Neural progenitor cell (in vitro differentiated cells): Measurements from ENCODE around the gene MATR3. TPM values are rescaled to one million over a fixed set of nuclear protein-coding genes. Genes with fewer than 3 reads are reported as not detected.

ENCODE experiments used
- DNase-seq: peaks from one replicate; pipeline ENCODE4 v3.0.0-alpha.2; 2016; ENCODE audit warnings: low spot score
- H2AFZ ChIP-seq: fragments of 200-600 bp; sonication (generic); replicated peaks from 2 replicates; pipeline ENCODE4 v1.6.1; 2016; ENCODE audit warnings: antibody characterized with exemption
- H3F3A ChIP-seq: fragments of 200-600 bp; sonication (generic); 2 replicates; pipeline ENCODE4 v1.6.1; 2016; ENCODE audit warnings: antibody characterized with exemption, low read depth
- H3K27ac ChIP-seq: fragments of 200-600 bp; sonication (generic); 2 replicates; pipeline ENCODE4 v1.5.1; 2016; ENCODE audit warnings: mild to moderate bottlenecking
- H3K27me3 ChIP-seq: fragments of 200-600 bp; sonication (generic); 2 replicates; pipeline ENCODE4 v1.6.1; 2016; ENCODE audit warnings: mild to moderate bottlenecking, moderate library complexity
- H3K36me3 ChIP-seq: fragments of 200-600 bp; sonication (generic); 2 replicates; pipeline ENCODE4 v1.5.1; 2016
- H3K4me1 ChIP-seq: fragments of 200-600 bp; sonication (generic); 2 replicates; pipeline ENCODE4 v1.6.1; 2016; ENCODE audit warnings: mixed run types
- H3K4me2 ChIP-seq: fragments of 200-600 bp; sonication (generic); 2 replicates; pipeline ENCODE4 v1.6.1; 2016
- H3K4me3 ChIP-seq: fragments of 200-600 bp; sonication (generic); 2 replicates; pipeline ENCODE4 v1.5.1; 2016
- H3K79me2 ChIP-seq: fragments of 200-600 bp; sonication (generic); 2 replicates; pipeline ENCODE4 v1.6.1; 2016; ENCODE audit warnings: low read depth
- H3K9ac ChIP-seq: fragments of 200-600 bp; sonication (generic); 2 replicates; pipeline ENCODE4 v1.6.1; 2016
- H3K9me3 ChIP-seq: fragments of 200-600 bp; sonication (generic); 2 replicates; pipeline ENCODE4 v1.5.1; 2016; ENCODE audit warnings: low read depth
- H4K20me1 ChIP-seq: fragments of 200-600 bp; sonication (generic); 2 replicates; pipeline ENCODE4 v1.6.1; 2016; ENCODE audit warnings: low read depth
- H3K27ac Mint-ChIP-seq: 3 replicates; pipeline ENCODE4 v1.8.0; 2021; ENCODE audit warnings: mixed read lengths
- H3K27me3 Mint-ChIP-seq: 2 replicates; pipeline ENCODE4 v1.8.0; 2022; ENCODE audit warnings: low read depth, mild to moderate bottlenecking, inconsistent platforms, moderate library complexity, mixed read lengths; ENCODE audit not compliant: insufficient read depth
- H3K36me3 Mint-ChIP-seq: 3 replicates; pipeline ENCODE4 v1.8.0; 2021; ENCODE audit warnings: mixed read lengths
- H3K4me1 Mint-ChIP-seq: 3 replicates; pipeline ENCODE4 v1.8.0; 2021; ENCODE audit warnings: mixed read lengths
- H3K4me3 Mint-ChIP-seq: 3 replicates; pipeline ENCODE4 v1.8.0; 2021; ENCODE audit warnings: mild to moderate bottlenecking, moderate library complexity, mixed read lengths
- H3K9me3 Mint-ChIP-seq: 3 replicates; pipeline ENCODE4 v1.8.0; 2020; ENCODE audit warnings: mixed read lengths
- CTCF ChIP-seq: fragments of 200-600 bp; sonication (generic); IDR thresholded peaks from 2 replicates; pipeline ENCODE4 v1.5.1; 2017; ENCODE audit warnings: antibody characterized with exemption, mild to moderate bottlenecking
- EZH2 ChIP-seq: fragments of 200-600 bp; sonication (generic); IDR thresholded peaks from 2 replicates; pipeline ENCODE4 v1.6.1; 2017; ENCODE audit warnings: antibody characterized with exemption, mild to moderate bottlenecking, moderate library complexity
- EZH2phosphoT487 ChIP-seq: fragments of 200-600 bp; sonication (generic); IDR thresholded peaks from 2 replicates; pipeline ENCODE4 v1.6.1; 2017; ENCODE audit warnings: antibody characterized with exemption
- total RNA-seq: library from RNA; depleted of rRNA; stranded (reverse); fragments of >200 nt; gene quantifications from 2 replicates; pipeline ENCODE4 v1.2.3, GENCODE V29; 2015; ENCODE audit warnings: low replicate concordance

Gene MATR3
- total RNA-seq, 1 donor from 2014 or later: 1,185 TPM

GRCh38 chr5:139262742-139263445, 30.6 kb upstream of the MATR3 start:
- Histone ChIP-seq H3K4me1 (peaks cover 3% of the 10 kb centered on the region), H3K4me2 (no peak overlapping the region), H3F3A (no peaks in the 10 kb centered on the region), H3K36me3 (no peaks in the 10 kb centered on the region), H3K27ac (no peak overlapping the region), H3K9ac (no peak overlapping the region), H3K4me3 (no peak overlapping the region), H2AFZ (no peak overlapping the region), H3K9me3 (no peaks in the 10 kb centered on the region), H3K79me2 (no peaks in the 10 kb centered on the region), H3K27me3 (no peaks in the 10 kb centered on the region), H4K20me1 (no peaks in the 10 kb centered on the region)
- H3K4me3 Mint-ChIP-seq: no peak overlapping the region
- peak overlapping the region; percentile 50 for H3K27ac Mint-ChIP-seq
- H3K36me3 Mint-ChIP-seq: no peaks in the 10 kb centered on the region
- H3K9me3 Mint-ChIP-seq: no peaks in the 10 kb centered on the region
- peak; percentile 86 for TF ChIP-seq CTCF
- TF ChIP-seq EZH2phosphoT487: no peak
- peak; percentile 92 for DNase-seq
- peaks cover 10% of the 10 kb centered on the region for H3K4me1 Mint-ChIP-seq
- peaks cover 9% of the 10 kb centered on the region for H3K27me3 Mint-ChIP-seq

- Mint-ChIP-seq H3K27me3 (peaks cover 9% of the 10 kb centered on the region), H3K27ac (no peak overlapping the region), H3K4me1 (peaks cover 10% of the 10 kb centered on the region), H3K36me3 (no peaks in the 10 kb centered on the region), H3K4me3 (no peak overlapping the region), H3K9me3 (no peaks in the 10 kb centered on the region)
- Histone ChIP-seq H3K9ac (no peak overlapping the region), H3K9me3 (no peaks in the 10 kb centered on the region), H3K36me3 (no peaks in the 10 kb centered on the region), H3K79me2 (no peaks in the 10 kb centered on the region), H3K4me3 (no peak overlapping the region), H3K4me2 (no peak overlapping the region), H3K4me1 (peaks cover 3% of the 10 kb centered on the region), H3F3A (no peaks in the 10 kb centered on the region), H3K27me3 (no peaks in the 10 kb centered on the region), H2AFZ (no peak overlapping the region), H3K27ac (no peak overlapping the region), H4K20me1 (no peaks in the 10 kb centered on the region)
- no peak for DNase-seq
- no peak for TF ChIP-seq EZH2
- no peak for TF ChIP-seq EZH2phosphoT487
- no peak for TF ChIP-seq CTCF
Measured at GRCh38 chr5:139263536-139263935, 30.0 kb upstream of the MATR3 start.

- H3K36me3 Mint-ChIP-seq: no peaks in the 10 kb centered on the region
- H3K4me2 ChIP-seq: no peak overlapping the region
- no peaks in the 10 kb centered on the region for H4K20me1 ChIP-seq
- H3K4me1 ChIP-seq: peaks cover 3% of the 10 kb centered on the region
- DNase-seq: no peak
- no peak overlapping the region for H3K27ac ChIP-seq
- no peaks in the 10 kb centered on the region for H3F3A ChIP-seq
- no peaks in the 10 kb centered on the region for H3K36me3 ChIP-seq
- TF ChIP-seq CTCF: no peak
- TF ChIP-seq EZH2phosphoT487: no peak
- TF ChIP-seq EZH2: no peak
- H3K4me3 Mint-ChIP-seq: no peak overlapping the region
- H3K4me3 ChIP-seq: no peak overlapping the region
- H3K27me3 Mint-ChIP-seq: peaks cover 9% of the 10 kb centered on the region
- H3K9ac ChIP-seq: no peak overlapping the region
- no peak overlapping the region for H3K27ac Mint-ChIP-seq
- H3K9me3 ChIP-seq: no peaks in the 10 kb centered on the region
- no peak overlapping the region for H2AFZ ChIP-seq
- no peaks in the 10 kb centered on the region for H3K27me3 ChIP-seq
- H3K4me1 Mint-ChIP-seq: peaks cover 10% of the 10 kb centered on the region
- no peaks in the 10 kb centered on the region for H3K9me3 Mint-ChIP-seq
- no peaks in the 10 kb centered on the region for H3K79me2 ChIP-seq
Measured at GRCh38 chr5:139263946-139264345, 29.6 kb upstream of the MATR3 start.
